Activated gamma-delta T cell (primary cell): Measurements from ENCODE around the gene GATAD2B.

Experiments
- DNase-seq: peaks from one replicate; lab custom pipeline; 2025; lab: John Stamatoyannopoulos, UW

The GATAD2B gene

DNA sequence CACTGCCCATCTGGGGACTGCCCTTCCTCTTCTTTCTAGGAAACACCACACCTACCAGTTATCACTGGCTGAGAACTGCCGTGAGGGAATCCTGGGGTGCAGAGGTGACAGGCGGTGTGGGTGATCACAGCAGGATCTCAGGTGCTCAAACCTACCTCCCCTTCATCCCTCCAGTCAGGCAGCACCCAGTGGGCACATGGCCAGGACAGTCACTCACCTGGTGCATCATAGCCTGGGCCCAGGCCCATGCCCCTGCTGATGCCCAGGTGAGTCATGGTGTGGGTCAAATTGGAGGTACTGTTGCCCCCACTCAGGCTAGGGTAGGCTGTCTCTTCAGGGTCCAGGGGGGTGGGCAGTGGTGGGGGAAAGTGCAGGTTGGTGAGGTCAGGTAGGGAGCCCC, 29.0 kb upstream of the GATAD2B start:
- no peak for DNase-seq

DNA sequence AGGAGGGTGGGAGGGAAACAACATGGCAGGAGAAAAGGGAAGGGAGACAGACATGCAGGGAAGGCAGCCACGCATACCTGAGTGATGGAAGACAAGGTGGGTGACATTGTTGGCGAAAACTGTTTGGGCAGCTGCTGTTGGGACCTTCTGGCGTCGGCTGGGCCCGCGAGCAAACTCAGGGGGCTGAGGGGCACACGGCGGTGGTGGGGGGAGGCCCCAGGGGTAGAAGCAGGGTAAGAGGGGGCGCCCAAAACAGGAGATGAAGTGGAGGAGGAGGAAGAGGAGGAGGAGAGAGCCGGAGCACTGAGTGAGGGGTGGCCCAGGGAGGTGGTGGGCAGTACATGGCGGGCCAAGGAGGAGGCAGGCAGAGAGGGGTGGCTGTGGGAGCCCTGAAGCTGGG, 28.4 kb upstream of the GATAD2B start:
- DNase-seq: no peak

DNA sequence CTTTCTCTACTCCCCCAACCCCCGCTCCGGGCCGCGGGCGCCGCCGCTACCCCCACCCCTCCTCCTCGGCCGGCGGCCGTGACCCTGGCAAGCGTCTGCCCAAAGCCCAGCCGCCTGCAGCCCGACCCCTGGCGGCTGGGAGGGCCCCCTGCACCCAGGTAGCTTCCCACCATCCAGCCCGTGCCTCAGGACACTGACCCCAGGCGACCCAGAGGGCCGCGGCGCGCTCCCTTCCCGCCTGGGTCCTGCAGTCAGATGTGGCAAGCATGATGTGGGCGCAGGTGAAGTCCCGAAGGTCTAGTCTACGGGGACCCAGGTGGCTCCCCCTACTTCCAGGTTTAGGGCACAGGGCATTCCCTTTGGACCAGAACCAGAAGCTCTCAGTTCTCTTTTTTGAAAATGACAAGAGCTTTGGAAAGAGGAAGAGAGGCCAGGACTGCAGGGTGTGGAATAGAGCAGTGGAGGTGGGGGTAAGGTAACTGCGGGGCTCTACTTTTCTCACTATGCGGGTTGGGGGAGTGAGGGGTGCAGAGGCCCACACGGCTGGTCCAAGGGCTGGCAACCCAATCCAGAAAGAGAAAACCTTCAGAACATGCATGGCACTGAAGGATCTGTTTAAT, 24.0 kb upstream of the GATAD2B start, which contains the start of gene DENND4B:
DENND4B (minus strand) TSS at position 97 of the 620 bp plus-strand sequence. CDS start 2,344 bp downstream, outside the sequence.
- DNase-seq: peak; percentile 65

DNA sequence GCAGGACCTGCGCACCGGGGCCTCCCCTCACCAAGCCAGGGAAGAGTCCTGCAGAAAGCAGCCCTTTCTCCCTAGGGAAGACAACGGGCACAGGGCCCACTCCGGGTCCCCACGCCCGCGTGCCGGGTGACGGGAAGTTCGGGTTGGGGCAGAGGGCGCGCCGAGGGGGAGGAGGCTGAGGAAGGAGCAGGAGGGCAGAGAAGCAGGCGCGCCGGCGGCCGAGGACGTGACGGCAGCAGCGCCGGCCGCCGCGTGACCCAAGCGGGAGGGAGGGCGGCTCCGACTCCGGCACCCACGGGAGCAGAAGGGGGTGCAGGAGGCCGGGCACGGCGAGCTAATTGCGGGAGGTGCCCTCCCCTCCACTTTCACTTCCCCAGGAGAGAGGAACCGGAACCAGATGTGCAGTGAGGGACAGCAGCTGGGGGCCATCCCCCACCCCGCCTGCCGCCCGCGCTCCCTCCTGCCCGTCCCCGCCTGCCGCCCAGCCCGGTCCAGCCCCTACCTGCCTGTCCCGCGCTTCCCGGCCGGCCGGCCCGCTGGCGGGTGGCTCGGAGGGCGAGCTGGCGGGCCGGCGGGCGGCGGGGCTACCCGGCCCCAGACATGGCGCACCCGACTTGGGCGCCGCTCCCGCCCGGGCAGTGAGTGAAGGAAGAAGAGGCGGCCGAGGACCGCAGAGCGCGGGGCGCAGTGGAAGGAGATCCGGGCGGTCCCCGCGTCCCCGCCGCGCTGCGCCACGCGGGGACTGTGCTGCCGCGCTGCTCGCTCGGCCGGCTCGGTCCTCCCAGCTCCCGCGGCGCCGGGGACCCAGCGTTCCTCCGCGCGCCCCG, 23.2 kb upstream of the GATAD2B start:
- peak; percentile 83 for DNase-seq

DNA sequence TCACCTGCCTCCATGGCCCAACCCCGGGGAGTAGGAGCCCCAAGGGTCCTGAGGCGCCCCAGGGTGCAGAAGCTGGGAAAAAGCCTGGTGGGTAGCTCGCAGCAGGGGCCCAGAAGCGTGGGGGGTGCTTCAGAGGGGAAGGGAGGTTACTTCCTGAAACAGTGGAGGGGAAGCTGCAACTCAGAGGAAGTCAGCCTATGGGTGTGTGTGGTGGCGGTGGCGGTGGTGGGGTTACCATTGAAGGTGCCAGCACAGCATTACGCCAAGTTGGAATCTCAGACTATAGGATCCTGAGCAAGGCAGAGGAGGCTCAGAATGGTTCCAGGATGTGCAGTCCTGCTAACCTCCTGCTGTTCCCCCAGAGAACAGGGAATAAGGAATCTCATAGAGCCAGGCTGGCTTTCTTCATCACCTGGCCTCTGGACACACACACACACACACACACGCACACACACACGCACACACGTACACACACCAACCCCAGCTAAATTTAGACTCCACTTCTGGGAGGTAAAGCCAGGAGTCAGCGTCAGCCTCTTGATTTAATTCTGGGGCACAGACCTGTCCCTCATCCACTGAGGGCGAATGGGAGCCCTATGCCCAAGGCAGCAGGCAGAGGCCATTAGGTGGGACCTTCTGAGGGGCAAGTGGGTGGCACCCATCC, 22.5 kb upstream of the GATAD2B start:
- peak; percentile 71 for DNase-seq

DNA sequence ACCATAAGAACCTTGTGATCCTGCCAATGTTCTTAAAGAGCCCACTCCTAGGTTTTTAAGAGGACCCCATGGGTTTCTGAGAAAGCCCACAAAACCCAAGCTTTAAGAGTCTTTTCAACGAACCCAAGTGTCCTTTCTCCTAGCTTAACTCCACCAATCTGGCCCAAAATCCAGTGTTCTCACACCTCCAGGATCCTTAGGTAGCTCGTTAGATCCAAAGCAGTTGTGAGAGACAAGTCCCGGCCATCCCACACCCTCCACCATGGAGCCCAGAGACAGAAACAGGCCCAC, 22.0 kb upstream of the GATAD2B start:
- DNase-seq: no peak

DNA sequence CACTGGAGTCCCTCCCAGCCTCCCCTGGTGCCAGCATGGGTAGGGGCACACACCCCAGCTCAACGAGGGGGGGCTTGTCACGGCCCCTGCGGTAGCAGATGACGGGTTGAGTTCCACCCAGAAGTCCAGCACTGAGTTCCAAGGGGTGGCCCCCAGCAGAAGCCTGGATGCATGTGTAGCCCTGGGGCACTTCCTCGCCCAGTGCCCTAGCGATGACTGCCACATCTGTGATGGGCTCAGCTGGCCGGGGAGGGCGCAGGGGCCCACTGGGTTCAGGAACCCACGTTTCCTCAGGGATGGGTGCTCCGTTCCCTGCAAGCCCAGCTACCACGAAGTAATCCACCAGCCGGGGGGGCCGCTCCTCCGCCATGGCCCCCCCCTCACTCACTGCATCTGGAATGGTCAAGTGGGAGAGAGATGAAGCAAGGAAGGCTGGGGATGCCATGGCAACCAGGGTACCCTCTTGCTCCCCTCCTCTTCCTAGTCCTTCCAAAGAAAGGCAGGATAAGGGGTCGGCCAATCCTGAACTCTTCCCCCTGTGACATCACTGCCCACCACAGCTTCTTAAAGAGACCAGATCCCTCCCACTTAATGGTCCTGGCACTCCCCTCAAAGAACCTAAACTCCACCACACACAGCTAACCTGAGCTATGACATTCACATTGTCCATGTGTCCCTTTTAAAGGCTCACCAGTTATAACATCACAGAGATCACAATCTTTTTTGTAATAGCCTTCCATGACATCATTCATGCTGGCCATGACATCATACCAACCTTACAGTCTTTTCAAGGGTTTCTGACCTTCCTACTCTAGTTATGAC, 21.4 kb upstream of the GATAD2B start:
- DNase-seq: no peak

DNA sequence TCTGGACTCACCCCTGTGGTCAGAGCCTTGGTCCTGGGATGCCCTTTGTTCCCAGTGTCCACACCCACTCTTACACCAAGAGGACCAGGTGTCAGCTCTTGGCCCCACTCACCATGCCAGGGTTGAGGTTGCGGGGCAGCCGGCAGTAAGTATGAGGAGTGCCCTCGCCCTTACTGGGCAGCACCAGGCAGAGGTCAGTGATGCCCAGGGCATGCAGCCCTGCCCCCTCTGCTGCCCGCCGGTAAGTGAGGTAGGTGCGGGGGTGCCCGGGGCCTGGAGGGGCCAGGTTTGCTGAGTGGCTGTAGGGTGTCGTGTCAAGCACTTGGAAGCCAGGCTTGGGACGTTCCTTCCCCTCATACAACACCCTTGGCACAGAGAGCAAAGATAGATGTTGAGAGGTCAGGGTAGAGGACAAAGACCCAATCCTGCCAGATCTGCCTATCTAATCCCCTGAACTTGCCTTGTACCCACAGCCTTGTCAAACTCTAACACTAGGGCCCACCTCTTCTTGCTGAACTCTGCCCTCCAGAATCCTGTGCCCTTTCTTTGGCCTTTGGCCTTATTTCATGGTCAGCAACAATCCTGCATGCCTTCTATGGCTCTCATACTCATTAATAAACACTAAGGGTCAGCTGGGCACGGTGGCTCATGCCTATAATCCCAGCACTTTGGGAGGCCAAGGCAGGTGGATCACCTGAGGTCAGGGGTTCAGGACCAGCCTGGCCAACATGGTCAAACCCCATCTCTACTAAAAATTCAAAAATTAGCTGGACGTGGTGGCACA, 20.2 kb upstream of the GATAD2B start:
- DNase-seq: no peak

DNA sequence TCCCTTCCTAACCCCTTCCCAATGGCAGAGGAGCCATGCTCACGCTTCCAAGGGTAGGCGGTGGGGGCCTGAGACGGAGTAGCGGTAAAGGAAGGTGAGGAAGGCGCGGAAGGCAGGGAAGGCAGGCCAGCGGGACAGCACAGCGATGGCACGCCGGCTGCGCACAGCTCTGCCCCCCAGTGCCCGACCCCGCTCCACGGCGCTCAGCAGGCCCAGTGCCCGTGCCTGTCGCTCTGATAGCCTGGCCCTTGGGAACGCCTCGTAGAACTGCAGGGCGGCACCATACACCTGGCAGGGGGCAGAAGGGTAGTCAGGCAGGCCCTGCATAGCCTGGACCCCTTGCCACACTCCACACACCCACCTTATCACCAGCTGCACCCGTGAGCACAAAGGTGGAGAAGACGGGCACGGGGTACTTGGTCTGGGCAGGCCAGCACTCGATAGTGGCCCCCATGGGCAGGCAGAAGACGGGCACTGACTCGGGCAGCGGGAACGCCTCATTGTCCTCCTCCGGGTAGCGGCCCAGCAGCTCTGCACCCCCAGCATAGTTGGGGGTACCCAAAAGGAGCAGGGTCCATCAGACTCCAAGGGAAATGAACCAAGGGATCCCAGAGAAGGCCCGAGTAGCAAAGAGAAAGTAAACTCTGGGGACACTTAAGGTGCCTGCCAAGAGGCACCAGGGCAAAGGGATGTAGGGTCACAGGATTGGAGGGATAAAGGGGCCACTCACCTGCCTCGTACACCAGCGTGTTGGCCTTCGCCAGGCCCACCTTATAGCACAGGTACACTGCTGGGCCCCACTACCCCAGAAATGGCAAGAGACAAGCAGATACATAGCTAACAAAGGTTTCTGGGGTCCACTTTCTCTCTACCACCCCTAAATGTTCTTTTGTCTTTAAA, 19.3 kb upstream of the GATAD2B start:
- DNase-seq: no peak

DNA sequence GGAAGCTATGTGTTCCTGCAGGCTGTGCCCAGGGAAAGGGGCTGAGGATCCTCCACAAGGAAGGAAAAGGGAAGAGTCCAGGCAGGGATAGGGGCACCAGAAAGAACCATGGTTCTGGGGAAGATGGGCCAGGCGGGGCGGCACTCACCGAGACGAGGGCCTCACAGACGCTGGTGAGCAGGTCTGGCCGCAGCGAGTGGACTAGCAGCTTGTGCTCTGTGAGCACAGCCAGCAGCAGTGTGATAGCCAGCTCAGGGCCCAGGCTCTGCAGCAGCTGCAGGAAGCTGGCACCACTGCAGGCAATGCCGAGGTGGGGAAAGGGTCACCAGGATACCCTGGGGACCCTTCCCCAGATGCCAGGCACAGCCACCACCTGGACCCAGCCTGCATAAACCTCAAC, 18.0 kb upstream of the GATAD2B start:
- no peak for DNase-seq

DNA sequence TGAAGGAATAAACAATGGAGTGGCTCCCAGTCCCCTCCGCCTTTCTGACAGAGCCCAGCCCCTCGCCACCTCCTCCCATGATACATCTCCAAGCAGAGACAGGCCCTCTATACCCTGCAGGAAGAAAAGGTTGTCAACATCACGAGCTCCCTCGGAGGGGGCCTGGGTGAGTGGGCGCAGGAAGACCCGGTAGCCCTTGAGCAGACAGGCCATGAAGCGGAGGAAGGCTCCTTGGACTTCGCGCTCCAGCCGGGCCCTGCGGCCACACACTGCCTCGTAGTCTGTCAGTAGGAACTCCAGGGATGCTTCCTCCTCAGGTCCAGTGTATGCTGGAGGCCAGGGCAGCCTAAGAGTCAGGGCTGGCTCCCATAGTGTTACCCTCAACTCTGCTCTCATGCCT, 16.7 kb upstream of the GATAD2B start:
- DNase-seq: no peak

DNA sequence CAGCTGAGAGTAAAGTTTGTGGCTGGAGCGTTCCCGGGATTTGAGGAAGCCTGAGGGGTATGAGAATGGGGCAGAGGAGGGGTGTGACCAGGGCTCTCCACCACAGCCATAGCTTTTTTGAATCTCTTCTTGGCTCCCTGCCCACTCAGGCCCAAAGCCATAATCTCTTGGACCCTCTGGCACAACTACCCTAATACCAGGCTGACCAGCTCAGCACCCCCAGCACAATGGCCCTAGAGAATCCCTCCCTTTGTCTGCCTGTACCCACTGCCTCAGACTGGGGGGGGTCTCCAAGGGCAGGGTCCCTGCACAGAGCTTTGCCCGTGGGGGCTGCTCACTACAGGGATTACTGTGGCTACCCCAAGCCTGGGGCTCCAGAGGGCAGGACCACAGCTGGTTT, 16.2 kb upstream of the GATAD2B start:
- no peak for DNase-seq

DNA sequence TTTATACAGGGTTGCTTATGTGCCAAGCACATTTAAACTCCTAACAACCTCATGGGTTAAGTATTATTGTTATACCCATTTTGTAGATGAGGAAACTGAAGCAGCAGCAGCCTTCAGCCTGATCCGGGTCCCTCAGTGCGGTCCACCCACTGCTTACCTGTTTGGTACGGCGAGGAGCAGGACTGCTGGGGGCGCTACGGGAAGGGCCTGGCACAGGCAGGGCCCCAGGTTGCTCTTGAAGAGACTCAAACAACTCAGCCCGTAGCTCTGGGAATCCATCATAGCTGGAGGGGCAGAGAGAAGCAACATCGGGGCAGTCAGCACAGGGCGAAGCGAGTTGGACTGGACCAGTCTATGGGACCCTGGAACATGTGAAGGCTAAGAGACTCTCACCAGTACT, 14.6 kb upstream of the GATAD2B start:
- DNase-seq: no peak

DNA sequence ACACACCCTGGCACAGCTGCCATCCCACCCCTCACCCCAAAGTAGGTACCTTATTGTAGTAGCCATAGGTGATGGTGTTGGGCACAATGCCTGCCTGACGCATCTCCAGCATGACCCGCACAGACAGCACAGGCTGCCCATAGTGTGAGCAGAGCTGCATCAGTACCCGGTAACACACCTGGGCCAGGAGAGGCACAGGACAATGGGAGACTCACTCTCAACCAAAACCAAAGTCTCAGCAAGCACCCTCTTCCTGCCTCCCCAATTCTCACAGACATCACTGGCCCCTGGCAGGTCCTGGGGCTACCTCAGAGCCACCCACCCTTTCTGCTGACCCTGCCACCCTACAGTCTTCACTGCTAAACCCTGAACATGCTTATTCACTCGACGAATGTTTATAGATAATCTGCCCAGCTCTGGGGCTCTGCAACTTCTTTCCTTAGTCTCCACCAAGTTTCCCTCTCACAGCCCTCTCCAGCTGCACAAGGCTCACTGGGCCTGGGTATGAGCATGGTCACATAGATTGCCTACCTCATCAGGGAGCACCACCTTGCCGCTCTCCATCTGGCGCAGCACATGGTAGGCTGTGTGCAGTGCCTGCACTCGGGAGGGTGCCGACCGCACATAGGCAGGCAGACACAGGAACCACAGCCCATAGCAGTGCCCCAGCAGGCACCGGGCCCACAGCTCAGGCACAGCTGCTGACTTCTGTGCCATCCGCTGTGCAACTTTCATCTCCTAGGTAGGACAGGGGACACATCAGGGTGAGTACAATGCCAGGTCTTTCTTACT, 13.4 kb upstream of the GATAD2B start:
- no peak for DNase-seq

DNA sequence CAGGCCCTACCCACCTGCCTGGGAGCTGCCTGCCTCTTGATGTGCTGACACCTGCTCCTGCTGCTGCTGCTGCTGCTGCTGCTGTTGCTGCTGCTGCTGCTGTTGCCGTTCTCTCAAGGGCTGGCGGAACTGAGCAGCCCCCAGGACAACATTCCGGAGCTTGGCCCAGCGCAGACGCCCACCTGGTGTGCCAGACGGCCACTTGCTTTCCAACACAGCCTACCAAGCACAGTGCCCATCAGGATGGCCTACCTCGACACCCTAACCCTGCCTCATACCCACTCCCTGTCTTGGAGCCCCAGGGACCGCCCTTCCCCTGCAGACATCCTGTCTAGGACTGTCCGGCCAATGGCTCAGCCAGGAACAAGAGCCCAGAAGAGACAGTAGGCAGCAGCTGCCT, 12.0 kb upstream of the GATAD2B start:
- DNase-seq: no peak

DNA sequence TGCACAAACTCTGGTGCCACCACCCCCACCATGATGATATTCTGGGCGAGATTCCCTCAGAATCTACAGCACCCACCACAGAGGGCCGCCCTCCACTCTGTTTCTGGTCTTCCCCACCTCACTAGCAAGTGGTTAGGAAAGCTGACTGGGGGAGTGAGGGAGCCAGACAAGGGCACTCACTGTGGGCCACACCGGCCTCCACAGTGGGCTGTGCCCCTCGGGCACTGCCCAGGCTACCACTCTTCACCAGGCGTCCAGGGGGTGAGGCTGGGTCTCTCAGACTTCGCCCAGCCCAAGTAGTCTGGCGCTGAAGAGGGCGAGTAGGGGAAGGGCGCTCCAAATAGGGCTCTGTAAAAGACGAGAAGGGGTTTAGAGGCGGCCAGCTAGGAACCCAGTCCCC, 11.2 kb upstream of the GATAD2B start:
- no peak for DNase-seq

DNA sequence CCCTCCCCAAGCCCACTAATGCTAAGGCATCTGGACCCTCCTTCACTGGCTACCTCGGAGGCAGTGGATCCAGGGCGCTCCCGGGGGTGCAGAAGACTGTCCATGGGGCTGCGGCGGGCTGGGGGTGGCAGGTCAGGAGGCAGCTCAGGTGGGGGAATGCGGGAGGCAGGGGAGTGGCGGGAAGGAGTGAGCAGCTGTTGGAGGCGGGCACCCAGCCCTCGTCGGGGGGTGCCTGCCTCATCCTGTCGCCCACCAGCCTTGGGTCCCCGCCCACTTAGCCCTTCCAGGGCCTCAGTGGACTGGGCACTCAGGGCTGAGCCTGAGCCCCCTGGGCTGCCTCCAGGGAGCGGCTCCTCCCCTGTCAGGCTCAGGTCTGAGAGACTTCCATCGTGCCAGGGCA, 10.7 kb upstream of the GATAD2B start:
- no peak for DNase-seq

DNA sequence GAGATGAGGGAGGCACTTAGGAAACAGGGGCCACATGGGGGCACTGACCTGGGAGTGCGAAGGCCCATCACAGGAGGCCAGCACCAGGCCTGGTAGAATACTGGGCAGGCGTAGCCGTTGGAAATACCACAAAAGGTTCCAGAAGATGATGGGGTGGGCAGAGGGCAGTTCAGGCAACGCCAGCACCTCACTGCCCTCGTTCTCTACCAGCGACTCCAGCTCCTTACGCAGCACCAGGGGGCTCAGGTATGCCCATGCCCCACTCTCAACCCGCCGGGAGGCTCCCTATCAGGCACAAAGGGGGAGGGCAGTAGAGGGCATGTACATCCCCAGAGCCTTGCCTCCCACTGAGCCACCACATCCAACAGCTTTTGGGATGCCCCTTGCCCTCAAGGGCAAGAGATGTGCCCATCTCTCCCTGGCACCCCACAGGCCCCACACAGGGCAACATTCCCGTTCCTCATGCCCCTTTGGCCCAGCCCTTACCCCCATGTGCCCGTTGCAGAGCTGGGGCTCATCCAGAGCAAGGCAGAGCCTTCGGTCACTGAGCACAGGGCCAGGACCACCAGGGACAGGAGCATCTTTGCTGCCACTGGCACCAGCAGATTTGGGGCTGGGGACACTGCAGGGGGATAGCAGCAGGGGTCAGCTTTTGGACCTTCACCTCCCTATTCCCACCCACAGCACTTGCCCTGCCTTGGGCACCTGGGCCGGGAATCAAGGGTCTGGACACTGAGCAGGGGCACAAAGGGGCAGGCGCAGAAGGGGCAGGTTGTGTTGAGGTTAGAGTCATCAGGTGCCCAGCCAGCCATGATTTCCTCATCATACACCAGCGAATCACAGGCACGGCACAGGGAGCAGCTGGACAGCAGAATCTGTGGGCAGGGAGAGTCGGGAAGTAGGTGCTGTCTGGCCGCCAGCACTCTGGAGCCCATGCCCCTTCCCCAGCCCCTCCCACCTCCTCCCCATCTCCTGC, 9.7 kb upstream of the GATAD2B start:
- DNase-seq: no peak
